SJCRH30 (cell line): ENCODE results near the gene PIAS2. TPM values are rescaled to one million over a fixed set of nuclear protein-coding genes. Genes with fewer than 3 reads are reported as not detected.
A peak's percentile ranks its signal among the peaks of the same experiment; 100 is the strongest.

Experiments used
- DNase-seq, 2 experiments: peaks; one replicate each; pipeline ENCODE4 v3.0.0-alpha.2; 2015 to 2020
- H3K27ac ChIP-seq: fragments of 250-450 bp; sonication (Bioruptor Pico); 2 replicates; pipeline ENCODE4 v1.5.1; 2020; ENCODE audit warnings: mild to moderate bottlenecking, moderate library complexity
- H3K27me3 ChIP-seq: fragments of 250-450 bp; sonication (Bioruptor Pico); 2 replicates; pipeline ENCODE4 v1.5.1; 2020; ENCODE audit warnings: mild to moderate bottlenecking, moderate library complexity
- H3K36me3 ChIP-seq: fragments of 250-450 bp; sonication (Bioruptor Pico); 2 replicates; pipeline ENCODE4 v1.5.1; 2020; ENCODE audit warnings: mild to moderate bottlenecking, moderate library complexity
- H3K4me1 ChIP-seq: fragments of 250-450 bp; sonication (Bioruptor Pico); 2 replicates; pipeline ENCODE4 v1.5.1; 2020; ENCODE audit warnings: mild to moderate bottlenecking, moderate library complexity
- H3K4me3 ChIP-seq: fragments of 250-450 bp; sonication (Bioruptor Pico); 2 replicates; pipeline ENCODE4 v1.5.1; 2020; ENCODE audit warnings: mild to moderate bottlenecking, moderate library complexity
- H3K9me3 ChIP-seq: fragments of 250-450 bp; sonication (Bioruptor Pico); replicated peaks from 2 replicates; pipeline ENCODE4 v1.5.1; 2020; ENCODE audit warnings: mild to moderate bottlenecking, moderate library complexity
- total RNA-seq: library from RNA; depleted of rRNA; stranded (reverse); fragments of >200 nt; shearing (Covaris generic); gene quantifications from 2 replicates; pipeline ENCODE4 v1.2.3, GENCODE V29; 2014

PIAS2 gene
- total RNA-seq, 1 experiment from 2014 or later: 35.8 TPM

- H3K4me1 ChIP-seq: no peaks in the 10 kb centered on the region
- no peak overlapping the region for H3K4me3 ChIP-seq
- no peak overlapping the region for H3K27ac ChIP-seq
- H3K9me3 ChIP-seq: no peaks in the 10 kb centered on the region
- H3K27me3 ChIP-seq: no peaks in the 10 kb centered on the region
- no peak for DNase-seq
- no peaks in the 10 kb centered on the region for H3K36me3 ChIP-seq
Observed at GRCh38 chr18:46772357-46772756, 144.9 kb downstream of the PIAS2 start.

- H3K36me3 ChIP-seq: no peaks in the 10 kb centered on the region
- no peak for DNase-seq
Observed at GRCh38 chr18:46771141-46771540, 146.2 kb downstream of the PIAS2 start.

GRCh38 chr18:46770708-46771107 lies 146.6 kb downstream of the PIAS2 start:
- no peaks in the 10 kb centered on the region for H3K36me3 ChIP-seq
- H3K4me1 ChIP-seq: no peaks in the 10 kb centered on the region
- H3K27ac ChIP-seq: no peak overlapping the region
- no peak overlapping the region for H3K4me3 ChIP-seq
- no peaks in the 10 kb centered on the region for H3K27me3 ChIP-seq
- no peaks in the 10 kb centered on the region for H3K9me3 ChIP-seq
- no peak for DNase-seq

More at GRCh38 chr18:46771141-46771540, 146.2 kb downstream of the PIAS2 start:
- Histone ChIP-seq H3K27me3 (no peaks in the 10 kb centered on the region), H3K4me3 (no peak overlapping the region), H3K9me3 (no peaks in the 10 kb centered on the region), H3K4me1 (no peaks in the 10 kb centered on the region), H3K27ac (no peak overlapping the region)

- Histone ChIP-seq H3K4me1 (no peaks in the 10 kb centered on the region), H3K27ac (no peak overlapping the region), H3K27me3 (no peaks in the 10 kb centered on the region), H3K36me3 (no peaks in the 10 kb centered on the region), H3K9me3 (no peaks in the 10 kb centered on the region), H3K4me3 (no peak overlapping the region)
- DNase-seq: no peak
Observed at GRCh38 chr18:46768166-46768921, 149.0 kb downstream of the PIAS2 start.

GRCh38 chr18:46767217-46767616 lies 150.1 kb downstream of the PIAS2 start:
- Histone ChIP-seq H3K36me3 (no peaks in the 10 kb centered on the region), H3K27ac (no peak overlapping the region), H3K9me3 (no peaks in the 10 kb centered on the region), H3K27me3 (no peaks in the 10 kb centered on the region), H3K4me3 (no peak overlapping the region), H3K4me1 (no peaks in the 10 kb centered on the region)
- no peak for DNase-seq

GRCh38 chr18:46764586-46764985 lies 152.7 kb downstream of the PIAS2 start:
- Histone ChIP-seq H3K4me1 (peaks cover 9% of the 10 kb centered on the region), H3K9me3 (no peaks in the 10 kb centered on the region), H3K27ac (no peak overlapping the region), H3K36me3 (no peaks in the 10 kb centered on the region), H3K27me3 (no peaks in the 10 kb centered on the region), H3K4me3 (no peak overlapping the region)
- no peak for DNase-seq

- peak overlapping the region; percentile 33 for H3K27ac ChIP-seq
- H3K4me3 ChIP-seq: no peak overlapping the region
- H3K36me3 ChIP-seq: no peaks in the 10 kb centered on the region
- peak in 1 of 2 experiments; percentile 23 for DNase-seq
- H3K4me1 ChIP-seq: peaks cover 9% of the 10 kb centered on the region
- H3K9me3 ChIP-seq: no peaks in the 10 kb centered on the region
- H3K27me3 ChIP-seq: no peaks in the 10 kb centered on the region
Observed at GRCh38 chr18:46761059-46761769, 156.1 kb downstream of the PIAS2 start.

- peaks cover 9% of the 10 kb centered on the region for H3K4me1 ChIP-seq
- no peak overlapping the region for H3K27ac ChIP-seq
- H3K4me3 ChIP-seq: no peak overlapping the region
- DNase-seq: peak in 1 of 2 experiments; percentile 15
- H3K27me3 ChIP-seq: no peaks in the 10 kb centered on the region
- H3K36me3 ChIP-seq: no peaks in the 10 kb centered on the region
- no peaks in the 10 kb centered on the region for H3K9me3 ChIP-seq
Observed at GRCh38 chr18:46759890-46760289, 157.4 kb downstream of the PIAS2 start.

- Histone ChIP-seq H3K36me3 (no peaks in the 10 kb centered on the region), H3K4me3 (peak within 1 kb of the TSS; percentile 73), H3K4me1 (peaks cover 9% of the 10 kb centered on the region), H3K27me3 (no peaks in the 10 kb centered on the region), H3K9me3 (no peaks in the 10 kb centered on the region), H3K27ac (peak within 1 kb of the TSS; percentile 89)
- peak; percentile 49 to 54 for DNase-seq
Observed at GRCh38 chr18:46756559-46757201, 160.6 kb downstream of the PIAS2 start, which contains the start of gene ST8SIA5. TSS of gene ST8SIA5 (minus strand) at chr18:46757053. CDS start at chr18:46756508, 545 bp downstream.

GRCh38 chr18:46756025-46756558 lies 161.2 kb downstream of the PIAS2 start:
- H3K36me3 ChIP-seq: no peaks in the 10 kb centered on the region
- H3K27ac ChIP-seq: peak overlapping the region; percentile 89; the same call in 1 of the 2 replicates
- peak overlapping the region; percentile 73 for H3K4me3 ChIP-seq
- peaks cover 6% of the 10 kb centered on the region for H3K4me1 ChIP-seq
- DNase-seq: peak in 1 of 2 experiments; percentile 3
- H3K9me3 ChIP-seq: no peaks in the 10 kb centered on the region
- no peaks in the 10 kb centered on the region for H3K27me3 ChIP-seq

GRCh38 chr18:46755315-46756024 lies 161.8 kb downstream of the PIAS2 start:
- no peaks in the 10 kb centered on the region for H3K9me3 ChIP-seq
- H3K27ac ChIP-seq: no peak overlapping the region
- peaks cover under 1% of the 10 kb centered on the region for H3K4me1 ChIP-seq
- H3K27me3 ChIP-seq: no peaks in the 10 kb centered on the region
- DNase-seq: peak in 1 of 2 experiments; percentile 9
- H3K4me3 ChIP-seq: peak overlapping the region; percentile 73
- H3K36me3 ChIP-seq: no peaks in the 10 kb centered on the region

- H3K36me3 ChIP-seq: no peaks in the 10 kb centered on the region
- no peak overlapping the region for H3K27ac ChIP-seq
- no peak for DNase-seq
- H3K4me1 ChIP-seq: no peaks in the 10 kb centered on the region
- H3K27me3 ChIP-seq: no peaks in the 10 kb centered on the region
- no peak overlapping the region for H3K4me3 ChIP-seq
- H3K9me3 ChIP-seq: no peaks in the 10 kb centered on the region
Observed at GRCh38 chr18:46754661-46755292, 162.5 kb downstream of the PIAS2 start.

GRCh38 chr18:46754188-46754587 lies 163.1 kb downstream of the PIAS2 start:
- Histone ChIP-seq H3K27ac (no peak overlapping the region), H3K27me3 (no peaks in the 10 kb centered on the region), H3K4me1 (no peaks in the 10 kb centered on the region), H3K4me3 (no peak overlapping the region), H3K36me3 (no peaks in the 10 kb centered on the region), H3K9me3 (no peaks in the 10 kb centered on the region)
- no peak for DNase-seq
